Kidney capillary endothelial cell (primary cell): ENCODE data around the gene FBXO31.

Experiments used
- DNase-seq: peaks from one replicate; pipeline ENCODE4 v3.0.0-alpha.2; 2018; ENCODE audit warnings: low spot score

The FBXO31 gene

GRCh38 chr16:87327798-87328495 is 55.6 kb downstream of the FBXO31 start:
- DNase-seq = no peak

- DNase-seq = no peak
Observed at GRCh38 chr16:87326151-87326571, 57.4 kb downstream of the FBXO31 start.

GRCh38 chr16:87325423-87325858 is 58.1 kb downstream of the FBXO31 start:
- DNase-seq = no peak

GRCh38 chr16:87324411-87325275 is 58.9 kb downstream of the FBXO31 start:
- no peak for DNase-seq

- no peak for DNase-seq
Observed at GRCh38 chr16:87323727-87324410, 59.7 kb downstream of the FBXO31 start.

GRCh38 chr16:87322833-87323726 is 60.5 kb downstream of the FBXO31 start:
- no peak for DNase-seq

- no peak for DNase-seq
Observed at GRCh38 chr16:87322360-87322759, 61.2 kb downstream of the FBXO31 start.

- DNase-seq = no peak
Observed at GRCh38 chr16:87321336-87322107, 62.1 kb downstream of the FBXO31 start.

GRCh38 chr16:87320510-87321227 is 62.9 kb downstream of the FBXO31 start:
- no peak for DNase-seq

GRCh38 chr16:87319997-87320491 is 63.5 kb downstream of the FBXO31 start:
- DNase-seq = no peak

GRCh38 chr16:87319011-87319410 is 64.6 kb downstream of the FBXO31 start:
- no peak for DNase-seq

- peak; percentile 36 for DNase-seq
Observed at GRCh38 chr16:87317750-87318644, 65.6 kb downstream of the FBXO31 start.

- peak; percentile 90 for DNase-seq
Observed at GRCh38 chr16:87316923-87317749, 66.4 kb downstream of the FBXO31 start, which contains the start of gene C16orf95. Gene C16orf95 (minus strand): TSS chr16:87317392. CDS start chr16:87317242, 150 bp downstream.

GRCh38 chr16:87316450-87316922 is 67.1 kb downstream of the FBXO31 start:
- DNase-seq = no peak

- DNase-seq = no peak
Observed at GRCh38 chr16:87314990-87315420, 68.6 kb downstream of the FBXO31 start.

GRCh38 chr16:87312008-87312407 is 71.6 kb downstream of the FBXO31 start:
- DNase-seq = no peak

- no peak for DNase-seq
Observed at GRCh38 chr16:87311387-87311786, 72.2 kb downstream of the FBXO31 start.

- no peak for DNase-seq
Observed at GRCh38 chr16:87310610-87311009, 73.0 kb downstream of the FBXO31 start.
